Activated T-cell treated with anti-CD3 and anti-CD28 coated beads for 48 hours (primary cell): ENCODE data around the gene FRAT1.

Experiments
- DNase-seq: peaks from one replicate; pipeline ENCODE4 v3.0.0-alpha.2; 2020; ENCODE audit warnings: low read depth

The FRAT1 gene

GRCh38 chr10:97365761-97366351, 46.8 kb downstream of the FRAT1 start:
- no peak for DNase-seq

GRCh38 chr10:97366572-97366971, 47.5 kb downstream of the FRAT1 start:
- no peak for DNase-seq

- DNase-seq: no peak
Measured at GRCh38 chr10:97367126-97367649, 48.1 kb downstream of the FRAT1 start.
